Neuronal stem cell (in vitro differentiated cells): ENCODE results near the gene RELB.
"Not testable (repeated sequence)": the region's sequence is repeated elsewhere in the genome, so short reads cannot be mapped to it uniquely, and the experiment has no call there.

Source experiments
- DNase-seq: peaks from one replicate; pipeline ENCODE4 v3.0.0-alpha.2; 2013; ENCODE audit warnings: low spot score
- H2AFZ ChIP-seq: one replicate; pipeline ENCODE4 v1.6.1; 2013; ENCODE audit warnings: mild to moderate bottlenecking, low read length, inconsistent platforms
- H2AK5ac ChIP-seq: 2 replicates; pipeline ENCODE4 v1.6.1; 2013; ENCODE audit warnings: low read depth, mild to moderate bottlenecking, inconsistent platforms, low read length, moderate library complexity, mixed read lengths
- H2BK120ac ChIP-seq: 2 replicates; pipeline ENCODE4 v1.6.1; 2013; ENCODE audit warnings: low read depth, mild to moderate bottlenecking, inconsistent platforms, low read length, moderate library complexity, mixed read lengths
- H2BK12ac ChIP-seq: one replicate; pipeline ENCODE4 v1.6.1; 2013; ENCODE audit warnings: low read length, inconsistent platforms
- H2BK15ac ChIP-seq: 2 replicates; pipeline ENCODE4 v1.6.1; 2013; ENCODE audit warnings: mild to moderate bottlenecking, low read length, inconsistent platforms, mixed read lengths
- H2BK5ac ChIP-seq: one replicate; pipeline ENCODE4 v1.6.1; 2013; ENCODE audit warnings: inconsistent platforms, mild to moderate bottlenecking, low read length, moderate library complexity
- H3K14ac ChIP-seq: one replicate; pipeline ENCODE4 v1.6.1; 2013; ENCODE audit warnings: low read length, inconsistent platforms
- H3K18ac ChIP-seq: 2 replicates; pipeline ENCODE4 v1.6.1; 2013; ENCODE audit warnings: low read length, inconsistent platforms
- H3K23ac ChIP-seq: 2 replicates; pipeline ENCODE4 v1.6.1; 2013; ENCODE audit warnings: low read depth, mild to moderate bottlenecking, mixed read lengths, low read length, inconsistent platforms; ENCODE audit not compliant: poor library complexity
- H3K27ac ChIP-seq: replicated peaks from 3 replicates; pipeline ENCODE4 v1.5.1; 2013; ENCODE audit warnings: low read length, inconsistent platforms
- H3K27me3 ChIP-seq, 3 experiments: 2 replicates each; pipeline ENCODE4 v1.6.1; 2013; ENCODE audit warnings: low read length in 3 of 3, mild to moderate bottlenecking in 2 of 3, inconsistent platforms in 1 of 3, low read depth in 1 of 3, mixed read lengths in 1 of 3, moderate library complexity in 1 of 3; ENCODE audit not compliant: control insufficient read depth in 3 of 3, insufficient read depth in 3 of 3
- H3K36me3 ChIP-seq, 2 donors: replicated peaks in 1 of 2; 2 replicates each; pipeline ENCODE4 v1.6.1; 2013; ENCODE audit warnings: low read length in 2 of 2; ENCODE audit not compliant: control insufficient read depth in 2 of 2, insufficient read depth in 2 of 2
- H3K4ac ChIP-seq: 2 replicates; pipeline ENCODE4 v1.6.1; 2013; ENCODE audit warnings: inconsistent platforms, mild to moderate bottlenecking, low read length, moderate library complexity
- H3K4me1 ChIP-seq, 2 donors: 1 replicate in 1 of 2; 2 replicates in 1 of 2; pipeline ENCODE4 v1.6.1; 2013; ENCODE audit warnings: low read length in 2 of 2, low read depth in 1 of 2; ENCODE audit not compliant: control insufficient read depth in 2 of 2, insufficient read depth in 1 of 2
- H3K4me2 ChIP-seq: one replicate; pipeline ENCODE4 v1.6.1; 2013; ENCODE audit warnings: mild to moderate bottlenecking, low read length, inconsistent platforms; ENCODE audit not compliant: insufficient read depth, poor library complexity, severe bottlenecking
- H3K4me3 ChIP-seq, 2 donors: 2 replicates each; pipeline ENCODE4 v1.5.1; 2013; ENCODE audit warnings: low read length in 2 of 2, mild to moderate bottlenecking in 2 of 2, inconsistent platforms in 1 of 2, moderate library complexity in 1 of 2
- H3K79me1 ChIP-seq: one replicate; pipeline ENCODE4 v1.6.1; 2013; ENCODE audit warnings: low read depth, mild to moderate bottlenecking, inconsistent platforms, low read length, moderate library complexity
- H3K9ac ChIP-seq: one replicate; pipeline ENCODE4 v1.6.1; 2013; ENCODE audit warnings: mild to moderate bottlenecking, low read depth, low read length, inconsistent platforms; ENCODE audit not compliant: poor library complexity
- H3K9me3 ChIP-seq, 2 donors: replicated peaks in 1 of 2; 2 replicates each; pipeline versions ENCODE3 to v1.6.1; 2013; ENCODE audit warnings: low read length in 2 of 2, mild to moderate bottlenecking in 2 of 2, inconsistent platforms in 1 of 2, low read depth in 1 of 2, mixed read lengths in 1 of 2, moderate library complexity in 1 of 2; ENCODE audit not compliant: control insufficient read depth in 2 of 2, insufficient read depth in 1 of 2
- H4K8ac ChIP-seq: one replicate; pipeline ENCODE4 v1.6.1; 2013; ENCODE audit warnings: low read depth, mild to moderate bottlenecking, inconsistent platforms, low read length, moderate library complexity
- H4K91ac ChIP-seq: one replicate; pipeline ENCODE4 v1.6.1; 2013; ENCODE audit warnings: low read length, low read depth, mild to moderate bottlenecking, inconsistent platforms; ENCODE audit not compliant: poor library complexity
- WGBS, 2 donors: extraction: QIAGEN DNeasy Blood & Tissue Kit; methylation state at CpG; one replicate each; pipeline ENCODE4 v1.1.7; 2013; ENCODE audit warnings: missing lambda C conversion rate in 2 of 2, mixed read lengths in 1 of 2; ENCODE audit not compliant: insufficient read length in 2 of 2, insufficient replicate concordance in 1 of 2; ENCODE audit errors: extremely low coverage in 2 of 2; 5-methylcytosine and 5-hydroxymethylcytosine counted together

The RELB gene

GRCh38 chr19:44993926-44994537 lies 7.2 kb upstream of the RELB start:
- Histone ChIP-seq H2AK5ac (no peak overlapping the region), H3K14ac (peak overlapping the region; percentile 38)

GRCh38 chr19:44998025-44998424 lies 3.2 kb upstream of the RELB start:
- Histone ChIP-seq H3K27me3 (no peaks in the 10 kb centered on the region), H2BK5ac (no peak overlapping the region), H3K79me1 (no peaks in the 10 kb centered on the region), H4K91ac (no peak overlapping the region), H3K14ac (no peak overlapping the region), H3K4ac (no peak overlapping the region), H4K8ac (no peak overlapping the region), H3K4me3 (peak overlapping the region in 1 of 2 donors; percentile 14), H3K18ac (no peak overlapping the region), H3K4me1 (peaks cover 3 to 9% of the 10 kb centered on the region in 2 donors), H3K9me3 (peaks cover 0 to 2% of the 10 kb centered on the region in 2 donors), H2AFZ (no peak overlapping the region), H2AK5ac (no peak overlapping the region), H2BK15ac (no peak overlapping the region), H3K23ac (no peak overlapping the region), H3K27ac (no peak overlapping the region), H3K9ac (no peak overlapping the region), H3K4me2 (no peak overlapping the region), H2BK12ac (no peak overlapping the region), H2BK120ac (no peak overlapping the region), H3K36me3 (peaks cover 2 to 8% of the 10 kb centered on the region in 2 donors)
- no peak for DNase-seq
- WGBS, 2 donors = 100% methylated on average over 2 of the region's 4 CpGs; no CpG with 5 or more reads in 1 of the 2 donors

More at GRCh38 chr19:44993926-44994537, 7.2 kb upstream of the RELB start:
- no peaks in the 10 kb centered on the region for H3K27me3 ChIP-seq
- DNase-seq = no peak
- H3K23ac ChIP-seq = no peak overlapping the region
- H2BK5ac ChIP-seq = no peak overlapping the region
- no peak overlapping the region for H3K18ac ChIP-seq
- no peak overlapping the region for H3K4ac ChIP-seq
- H3K79me1 ChIP-seq = peaks cover 2% of the 10 kb centered on the region
- no peak overlapping the region for H2BK15ac ChIP-seq
- peak overlapping the region in 1 of 2 donors; percentile 3 for H3K4me3 ChIP-seq
- H2BK120ac ChIP-seq = no peak overlapping the region
- peaks cover 14 to 48% of the 10 kb centered on the region in 2 donors for H3K36me3 ChIP-seq
- no peak overlapping the region for H4K91ac ChIP-seq
- H4K8ac ChIP-seq = peak overlapping the region; percentile 43
- no CpG with 5 or more reads among the region's 12 CpGs for WGBS, 2 donors
- no peak overlapping the region for H3K4me2 ChIP-seq
- H3K9me3 ChIP-seq = peaks cover 0 to 2% of the 10 kb centered on the region in 2 donors
- H3K4me1 ChIP-seq = no peaks in the 10 kb centered on the region
- no peak overlapping the region for H2BK12ac ChIP-seq
- H2AFZ ChIP-seq = no peak overlapping the region
- H3K9ac ChIP-seq = no peak overlapping the region
- no peak overlapping the region for H3K27ac ChIP-seq

- H3K79me1 ChIP-seq, H2BK120ac ChIP-seq, H3K36me3 ChIP-seq, H2BK15ac ChIP-seq, H3K9me3 ChIP-seq, H3K4ac ChIP-seq, H2BK12ac ChIP-seq, H4K91ac ChIP-seq, H2AFZ ChIP-seq, H3K4me2 ChIP-seq, H3K4me1 ChIP-seq, H3K4me3 ChIP-seq, H3K9ac ChIP-seq, H3K14ac ChIP-seq, H2AK5ac ChIP-seq, H3K27ac ChIP-seq, H3K23ac ChIP-seq, DNase-seq, H4K8ac ChIP-seq, H3K27me3 ChIP-seq, H2BK5ac ChIP-seq, H3K18ac ChIP-seq: not testable (repeated sequence)
- no CpG with 5 or more reads among the region's 12 CpGs for WGBS, 2 donors
Measured at GRCh38 chr19:44999131-44999925, 1.9 kb upstream of the RELB start.

- not testable (repeated sequence) for H3K14ac ChIP-seq, H2BK5ac ChIP-seq, H2BK15ac ChIP-seq, H2BK120ac ChIP-seq, H3K4me1 ChIP-seq, H3K4ac ChIP-seq, H3K4me2 ChIP-seq, H3K9ac ChIP-seq, H3K18ac ChIP-seq, H2AK5ac ChIP-seq, H2BK12ac ChIP-seq, H3K9me3 ChIP-seq, H3K23ac ChIP-seq, H4K8ac ChIP-seq, H3K27me3 ChIP-seq, H3K36me3 ChIP-seq, H4K91ac ChIP-seq, DNase-seq, H3K79me1 ChIP-seq, H3K27ac ChIP-seq
- H2AFZ ChIP-seq = peak overlapping the region; percentile 71
- no CpG with 5 or more reads among the region's 19 CpGs for WGBS, 2 donors
- peak overlapping the region in 1 of 2 donors; percentile 78 for H3K4me3 ChIP-seq
Measured at GRCh38 chr19:45000665-45001064, 599 bp upstream of the RELB start.
